Middle frontal gyrus (tissue), 1 donor: ENCODE measurements around the gene TRMT5.

ENCODE experiments used
- DNase-seq: peaks from one replicate; pipeline ENCODE4 v3.0.0-alpha.2; 2015; ENCODE audit warnings: low spot score; ENCODE audit errors: extremely low spot score

The TRMT5 gene

DNA sequence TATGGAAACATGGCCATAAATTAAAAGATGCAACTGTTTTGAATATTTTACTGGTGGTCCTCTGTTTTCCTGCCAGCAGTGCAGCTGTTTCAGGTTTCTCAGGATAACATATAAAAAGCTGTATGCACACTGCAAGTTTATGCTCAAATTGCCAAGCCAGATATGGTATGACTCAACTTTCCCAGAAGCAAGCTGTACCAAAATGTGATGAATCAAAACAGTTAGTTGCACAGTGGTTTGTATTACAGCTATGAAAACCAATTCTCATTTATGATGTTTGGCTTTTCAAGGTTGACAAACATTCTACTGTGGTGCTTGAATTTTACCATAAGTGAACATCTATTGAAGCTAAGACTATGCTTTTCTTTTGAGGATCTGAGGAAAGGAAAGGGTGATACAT, 15.5 kb downstream of the TRMT5 start:
- DNase-seq, result no peak

GRCh38 chr14:60964904-60965303, 16.0 kb downstream of the TRMT5 start:
- DNase-seq, result no peak

- DNase-seq, result no peak
Observed at GRCh38 chr14:60963761-60964160, 17.1 kb downstream of the TRMT5 start.

- DNase-seq, result no peak
Observed at GRCh38 chr14:60958146-60958545, 22.7 kb downstream of the TRMT5 start.

GRCh38 chr14:60956632-60957031, 24.2 kb downstream of the TRMT5 start:
- DNase-seq, result no peak

DNA sequence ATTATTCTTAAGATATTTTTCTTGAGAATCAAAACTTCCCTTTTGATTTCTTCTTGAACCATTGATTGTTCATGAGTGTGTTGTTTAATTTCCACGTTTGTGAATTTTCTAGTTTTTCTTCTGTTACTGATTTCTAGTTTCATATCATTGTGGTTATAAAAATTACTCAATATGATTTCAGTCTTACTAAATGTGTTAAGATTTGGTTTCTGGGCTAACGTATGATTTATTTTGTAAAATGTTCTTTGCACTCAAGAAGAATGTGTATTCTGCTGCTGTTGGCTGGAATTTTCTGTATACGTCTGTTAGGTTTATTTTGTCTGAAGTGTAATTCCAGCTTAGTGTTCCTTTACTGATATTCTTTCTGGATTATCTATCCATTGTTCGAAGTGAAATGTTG, 24.7 kb downstream of the TRMT5 start:
- no peak for DNase-seq

DNA sequence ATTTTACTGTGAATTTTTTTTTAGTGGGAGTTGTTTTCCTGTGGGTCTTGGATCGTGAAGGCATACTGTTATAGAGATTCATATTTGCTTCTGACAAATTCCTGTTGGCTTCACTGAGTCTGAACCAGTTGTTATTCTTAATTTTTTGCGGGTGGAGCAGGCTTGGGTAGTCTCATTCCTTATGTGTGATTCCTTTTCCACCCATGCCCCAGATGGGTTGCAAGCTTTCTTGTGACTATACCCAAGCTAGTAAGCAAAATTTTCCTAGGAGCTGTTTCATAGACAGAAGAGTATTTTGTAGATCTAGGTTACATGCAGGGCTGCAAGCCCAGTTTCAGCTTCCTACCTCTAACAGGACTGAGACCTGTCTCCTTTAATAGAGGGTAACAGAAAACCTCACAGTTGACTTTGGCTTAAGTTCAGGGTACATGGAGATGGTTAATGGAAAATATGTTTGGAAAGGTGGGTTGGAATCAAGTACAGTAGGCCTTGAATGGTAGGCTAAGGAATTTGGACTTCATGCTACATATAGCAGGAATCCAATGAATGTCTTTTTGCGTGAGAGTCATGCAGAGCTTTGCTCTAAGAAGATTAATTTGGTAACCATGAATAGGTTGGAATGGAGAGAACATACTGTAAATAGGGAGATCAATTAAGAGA, 29.0 kb downstream of the TRMT5 start:
- DNase-seq, result no peak

DNA sequence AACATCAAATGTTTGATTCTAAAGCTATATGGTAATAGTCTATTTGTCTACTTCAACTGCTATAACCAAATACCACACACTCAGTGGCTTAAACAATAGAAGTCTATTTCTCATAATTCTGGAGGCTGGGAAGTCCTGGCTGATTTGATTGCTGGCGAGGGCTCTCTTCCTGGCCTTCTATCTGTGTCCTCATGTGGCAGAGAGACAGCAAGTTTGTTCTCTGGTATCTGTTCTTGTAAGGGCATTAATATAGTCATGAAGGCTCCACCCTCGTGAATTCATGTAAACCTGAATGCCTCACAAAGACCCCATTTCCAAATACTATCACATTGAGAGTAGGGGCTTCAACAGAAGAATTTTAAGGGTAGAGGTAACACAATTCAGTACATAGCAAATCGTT, 34.1 kb downstream of the TRMT5 start:
- DNase-seq, result no peak

DNA sequence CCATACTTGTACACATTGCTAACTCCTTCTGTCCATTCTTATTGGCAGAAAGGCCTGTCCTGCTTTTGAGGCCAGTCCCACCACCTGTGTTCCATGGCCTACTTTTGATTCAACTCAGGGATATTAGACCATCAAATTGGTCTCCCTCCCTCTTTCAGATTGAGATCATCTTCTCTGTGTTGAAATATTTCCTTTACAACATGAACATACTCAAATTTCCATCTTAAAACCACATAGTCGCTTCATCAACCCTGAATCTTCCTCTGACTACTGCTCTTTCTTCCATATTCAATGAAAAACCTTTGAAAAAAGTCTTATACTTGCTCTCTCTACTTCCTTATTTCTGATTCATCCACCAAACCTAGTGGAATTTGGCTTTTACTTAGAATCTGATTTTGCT, 34.9 kb downstream of the TRMT5 start:
- DNase-seq, result no peak

DNA sequence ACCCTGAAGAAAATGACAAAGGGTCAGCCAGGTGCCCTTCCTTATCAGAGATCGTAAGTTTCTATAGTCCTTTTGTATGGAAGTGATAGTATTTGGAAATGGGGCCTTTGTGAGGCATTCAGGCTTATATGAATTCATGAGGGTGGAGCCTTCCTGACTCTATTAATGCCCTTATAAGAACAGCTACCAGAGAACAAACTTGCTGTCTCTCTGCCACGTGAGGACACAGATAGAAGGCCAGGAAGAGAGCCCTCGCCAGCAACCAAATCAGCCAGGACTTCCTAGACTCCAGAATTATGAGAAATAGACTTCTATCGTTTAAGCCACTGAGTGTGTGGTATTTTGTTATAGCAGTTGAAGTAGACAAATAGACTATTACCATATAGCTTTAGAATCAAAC, 36.7 kb downstream of the TRMT5 start:
- DNase-seq, result no peak

- no peak for DNase-seq
Observed at GRCh38 chr14:60943637-60944032, 37.2 kb downstream of the TRMT5 start.

DNA sequence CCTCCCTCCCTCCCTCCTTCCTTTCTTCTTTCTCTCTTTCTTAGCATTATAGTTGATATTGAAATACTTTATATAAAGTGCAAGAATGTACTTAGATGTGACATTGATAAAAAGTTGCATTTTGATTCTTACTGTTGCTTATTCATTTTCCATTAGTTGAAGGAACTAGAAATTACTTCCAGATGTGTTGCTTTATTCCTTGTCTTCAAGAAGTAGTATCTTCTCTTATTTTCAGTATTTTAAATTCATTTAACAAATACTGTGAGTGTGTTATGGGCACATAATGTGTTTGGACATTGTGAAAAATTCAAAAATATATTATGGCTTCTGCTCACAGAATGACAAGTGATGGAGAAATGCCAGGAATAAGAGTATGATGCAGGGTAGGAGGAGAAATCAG, 45.6 kb downstream of the TRMT5 start:
- no peak for DNase-seq

GRCh38 chr14:60933920-60934655, 46.8 kb downstream of the TRMT5 start:
- no peak for DNase-seq

DNA sequence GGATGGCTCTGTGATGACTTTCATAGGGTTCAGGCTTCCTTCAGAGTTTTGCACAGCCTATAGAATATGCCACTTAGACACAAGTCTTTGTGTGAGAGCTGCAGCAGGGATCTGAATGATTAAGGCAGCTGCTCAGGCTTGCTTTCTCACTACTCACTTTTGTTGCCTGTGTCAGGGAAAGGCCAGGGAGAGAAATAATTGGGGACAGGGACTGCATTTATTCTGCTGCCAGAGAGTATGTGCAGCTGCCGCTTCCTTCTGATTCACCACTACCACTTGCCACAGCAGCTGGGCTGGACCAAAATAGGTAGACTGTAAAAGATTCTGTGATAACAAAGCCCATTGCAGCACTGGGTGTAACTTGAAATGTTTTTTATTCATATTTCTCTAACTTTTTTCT, 49.7 kb downstream of the TRMT5 start:
- no peak for DNase-seq

DNA sequence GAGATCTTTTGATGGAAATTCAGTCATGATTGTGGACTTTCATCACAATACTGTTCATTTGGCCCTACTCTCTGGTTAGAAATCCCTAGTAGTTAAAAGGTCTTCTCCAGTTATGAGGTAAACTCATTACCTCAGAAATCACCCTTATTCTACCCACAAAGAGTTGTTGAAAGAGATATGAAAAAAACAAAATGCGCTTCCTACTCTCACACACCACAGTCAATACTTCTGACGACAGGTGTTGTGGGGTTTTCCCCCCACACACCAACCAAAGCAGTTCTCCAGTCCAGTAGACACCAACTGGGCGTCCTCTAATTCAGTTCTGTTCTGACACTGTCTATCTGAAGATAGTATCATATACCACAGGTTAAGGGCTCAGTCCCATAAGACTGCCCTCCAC, 54.9 kb downstream of the TRMT5 start:
- DNase-seq, result no peak

DNA sequence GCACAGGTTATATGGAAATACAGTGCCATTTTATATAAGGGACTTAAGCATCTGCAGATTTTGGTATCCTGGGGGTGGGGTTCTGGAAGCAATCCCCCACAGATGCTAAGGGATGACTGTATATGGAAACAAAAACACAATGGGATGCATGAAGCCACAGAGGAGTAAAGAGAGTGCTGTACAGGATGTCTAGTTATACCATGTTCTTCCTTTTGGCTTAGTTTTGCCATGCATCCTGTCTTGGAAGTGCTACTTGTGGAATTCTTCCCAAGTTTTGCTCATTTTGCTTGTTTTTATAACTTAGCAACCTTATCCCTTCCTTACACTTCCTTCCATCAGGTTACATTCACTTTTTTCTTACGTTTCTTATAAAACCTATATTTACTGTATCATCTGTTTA, 55.6 kb downstream of the TRMT5 start:
- DNase-seq, result no peak

DNA sequence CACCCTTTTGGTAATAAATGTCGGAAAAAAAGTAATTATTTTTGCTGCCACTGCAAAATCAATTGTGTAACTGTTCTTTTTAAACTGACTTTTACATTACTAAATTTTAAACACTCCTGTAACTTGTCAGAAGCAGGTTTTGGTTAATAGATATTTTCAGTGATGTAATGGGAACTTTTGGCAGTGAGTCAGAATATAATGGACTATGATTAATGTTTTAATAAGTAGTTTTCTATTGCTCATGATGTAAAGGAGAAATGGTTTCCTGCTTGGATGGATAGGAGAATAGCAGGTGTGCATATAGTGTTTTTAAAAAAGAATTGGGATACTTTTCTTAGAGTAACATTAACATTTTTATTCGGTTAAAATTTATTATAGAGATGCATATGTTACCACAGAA, 58.8 kb downstream of the TRMT5 start:
- no peak for DNase-seq
